Esophagus squamous epithelium (tissue), 4 donors: Measurements from ENCODE around the gene RAD54L.

Experiments
- CTCF ChIP-seq, 6 experiments: fragments of 450-650 bp in 4 of 6; fragments of 200-600 bp in 2 of 6; sonication (generic) in 2 of 6; IDR thresholded peaks; one replicate each; pipeline ENCODE4 v1.5.1; 2016 to 2019; ENCODE audit warnings: antibody characterized with exemption in 6 of 6, mild to moderate bottlenecking in 4 of 6, moderate library complexity in 4 of 6
- POLR2A ChIP-seq, 4 donors: fragments of 450-650 bp; IDR thresholded peaks; one replicate each; pipeline ENCODE4 v1.6.1; 2017; ENCODE audit warnings: antibody characterized with exemption in 4 of 4, mild to moderate bottlenecking in 4 of 4, moderate library complexity in 3 of 4

- TF ChIP-seq CTCF (IDR thresholded peaks at IDR 0.05) (no peak), POLR2A (IDR thresholded peaks at IDR 0.05) (no peak)
These were observed 58.6 kb downstream of the RAD54L start for GRCh38 chr1:46306159-46306530.
